Panc1 (cell line): ENCODE results near the gene ELOVL6. TPM values are rescaled to one million over a fixed set of nuclear protein-coding genes. Genes with fewer than 3 reads are reported as not detected.

ENCODE experiments used
- ATAC-seq: fragments of 200-7000 bp; cut with Tn5 transposase; 2 replicates; pipeline ENCODE4 v1.9.1; 2020; ENCODE audit warnings: mild to moderate bottlenecking, moderate library complexity
- BruUV-seq: library from RNA; stranded (reverse); fragments of 400-500 nt; replicated peaks from 2 replicates; lab custom pipeline; 2021; lab: Mats Ljungman, UMichigan
- CTCF ChIA-PET: fragments of 300-600 bp; sonication (Branson Sonifier 250); formaldehyde crosslinking; loops from one replicate; lab custom pipeline; 2022; ENCODE audit warnings: antibody characterized with exemption; lab: Charles Lee
- POLR2A ChIA-PET: fragments of 300-600 bp; sonication (Branson Sonifier 250); formaldehyde crosslinking; loops from one replicate; lab custom pipeline; 2022; ENCODE audit warnings: antibody characterized with exemption; lab: Charles Lee
- DNase-seq: peaks from one replicate; pipeline ENCODE4 v3.0.0-alpha.2; 2010; ENCODE audit warnings: low read depth, low spot score
- H3K27ac ChIP-seq: 2 replicates; pipeline ENCODE4 v1.5.1; 2011; ENCODE audit warnings: mild to moderate bottlenecking, low read length, inconsistent platforms
- H3K27me3 ChIP-seq: fragments of 200-500 bp; sonication (Bioruptor generic); 2 replicates; pipeline ENCODE4 v1.6.0; 2014; ENCODE audit warnings: low read length, inconsistent platforms; ENCODE audit not compliant: control insufficient read depth, insufficient read depth
- H3K36me3 ChIP-seq: fragments of 200-500 bp; sonication (Bioruptor generic); 2 replicates; pipeline ENCODE4 v1.5.1; 2014; ENCODE audit warnings: inconsistent platforms, mild to moderate bottlenecking, low read length, moderate library complexity; ENCODE audit not compliant: control insufficient read depth, insufficient read depth
- H3K4me1 ChIP-seq: 2 replicates; pipeline ENCODE4 v1.5.1; 2011; ENCODE audit warnings: inconsistent platforms, mild to moderate bottlenecking, low read length, moderate library complexity; ENCODE audit not compliant: control insufficient read depth, insufficient read depth
- H3K4me3 ChIP-seq, 2 experiments: 2 replicates each; pipeline ENCODE4 v1.5.1; 2011 to 2012; ENCODE audit warnings: low read depth in 2 of 2, low read length in 2 of 2, mild to moderate bottlenecking in 2 of 2, inconsistent platforms in 1 of 2, moderate library complexity in 1 of 2
- H3K9me3 ChIP-seq: fragments of 200-500 bp; sonication (Bioruptor generic); 2 replicates; pipeline ENCODE4 v1.5.1; 2014; ENCODE audit warnings: low read depth, mild to moderate bottlenecking, inconsistent platforms, low read length, moderate library complexity; ENCODE audit not compliant: control insufficient read depth, insufficient read depth
- CTCF ChIP-seq: fragments of 450-650 bp; IDR thresholded peaks from 2 replicates; pipeline ENCODE4 v1.5.1; 2017; ENCODE audit warnings: mild to moderate bottlenecking
- POLR2AphosphoS5 ChIP-seq: IDR thresholded peaks from 2 replicates; pipeline ENCODE4 v1.6.1; 2012; ENCODE audit warnings: mild to moderate bottlenecking, low read depth, low read length, moderate library complexity
- REST ChIP-seq, 2 experiments: IDR thresholded peaks; 2 replicates each; pipeline ENCODE4 v1.6.1; 2011 to 2012; ENCODE audit warnings: low read depth in 2 of 2, control low read depth in 1 of 2, low read length in 1 of 2, mild to moderate bottlenecking in 1 of 2, moderate library complexity in 1 of 2; ENCODE audit not compliant: insufficient read depth in 1 of 2
- SIN3A ChIP-seq: IDR thresholded peaks from 2 replicates; pipeline ENCODE4 v1.6.1; 2012; ENCODE audit warnings: low read depth, mild to moderate bottlenecking, low read length, moderate library complexity, borderline replicate concordance; ENCODE audit not compliant: insufficient read depth
- TCF7L2 ChIP-seq: IDR thresholded peaks from 2 replicates; pipeline ENCODE4 v1.6.1; 2011; ENCODE audit warnings: mild to moderate bottlenecking, low read depth, low read length, inconsistent platforms
- in situ Hi-C: cut with HindIII; loops from 2 replicates; pipeline ENCODE4 v1.10.0; 2016; ENCODE audit warnings: low sequenced_read_pairs, low pct_unique_long_range_greater_than_20kb
- intact Hi-C: fragments of 100-400 bp; cut with micrococcal nuclease; formaldehyde crosslinking; loops from one replicate; pipeline ENCODE4 v1.10.0; 2022; ENCODE audit not compliant: unreplicated experiment
- total RNA-seq: library from RNA; stranded (reverse); gene quantifications from one replicate; pipeline ENCODE4 v1.2.1, GENCODE V29; 2021; ENCODE audit not compliant: unreplicated experiment

ELOVL6 gene
- total RNA-seq, 1 experiment from 2014 or later = 0.54 TPM

GRCh38 chr4:110087070-110087708 lies 111.2 kb downstream of the ELOVL6 start:
- no peak for ATAC-seq
- ChIA-PET CTCF (no interaction called here), POLR2A (interaction anchor here (0.6 kb wide), 1 partner anchor 361 kb away, joined by 3 read pairs; no protein-coding TSS in a partner anchor)
- in situ Hi-C loops (no loop called here), intact Hi-C loops (no loop called here)
- Histone ChIP-seq H3K4me3 (no peak overlapping the region), H3K27me3 (no peaks in the 10 kb centered on the region), H3K36me3 (no peaks in the 10 kb centered on the region), H3K9me3 (no peaks in the 10 kb centered on the region), H3K4me1 (no peaks in the 10 kb centered on the region), H3K27ac (no peak overlapping the region)
- BruUV-seq = no TSS peak
- DNase-seq = no peak
- TF ChIP-seq SIN3A (no peak), TCF7L2 (no peak), CTCF (no peak), POLR2AphosphoS5 (no peak), REST (IDR thresholded peaks at IDR 0.05; ENCODE audit: insufficient read depth in 1 of 2, low read depth in 2 of 2, low read length in 1 of 2) (no peak)

- Histone ChIP-seq H3K27ac (no peak overlapping the region), H3K9me3 (no peaks in the 10 kb centered on the region), H3K36me3 (no peaks in the 10 kb centered on the region), H3K4me1 (no peaks in the 10 kb centered on the region), H3K27me3 (no peaks in the 10 kb centered on the region), H3K4me3 (no peak overlapping the region)
- DNase-seq = no peak
- intact Hi-C loops (no loop called here), in situ Hi-C loops (no loop called here)
- BruUV-seq = no TSS peak
- no peak for ATAC-seq
- CTCF ChIA-PET = no interaction called here
- TF ChIP-seq POLR2AphosphoS5 (no peak), TCF7L2 (no peak), REST (IDR thresholded peaks at IDR 0.05; ENCODE audit: insufficient read depth in 1 of 2, low read depth in 2 of 2, low read length in 1 of 2) (no peak), SIN3A (no peak), CTCF (no peak)
- POLR2A ChIA-PET = no interaction called here
These were observed 113.3 kb downstream of the ELOVL6 start for GRCh38 chr4:110085131-110085530.
